Ascending aorta (tissue), 2 donors: ENCODE data around the gene TCF15. TPM values are rescaled to one million over a fixed set of nuclear protein-coding genes. Genes with fewer than 3 reads are reported as not detected.

ENCODE experiments used
- DNase-seq, 2 donors: peaks; one replicate each; pipeline ENCODE4 v3.0.0-alpha.2; 2019; ENCODE audit warnings: low spot score in 2 of 2
- H3K27ac ChIP-seq, 2 donors: fragments of 200-600 bp; sonication (generic); one replicate each; pipeline ENCODE4 v1.5.1; 2016 to 2017; ENCODE audit warnings: mild to moderate bottlenecking in 1 of 2
- H3K27me3 ChIP-seq: fragments of 200-600 bp; sonication (generic); one replicate; pipeline ENCODE4 v1.5.1; 2017
- H3K36me3 ChIP-seq, 2 donors: fragments of 200-600 bp; sonication (generic); one replicate each; pipeline ENCODE4 v1.5.1; 2016
- H3K4me1 ChIP-seq, 2 donors: fragments of 200-600 bp; sonication (generic); one replicate each; pipeline ENCODE4 v1.5.1; 2016 to 2017; ENCODE audit warnings: mild to moderate bottlenecking in 1 of 2
- H3K4me3 ChIP-seq, 2 donors: fragments of 200-600 bp; sonication (generic); one replicate each; pipeline ENCODE4 v1.5.1; 2016 to 2017; ENCODE audit warnings: mild to moderate bottlenecking in 1 of 2
- H3K9me3 ChIP-seq, 2 donors: fragments of 200-600 bp; sonication (generic); one replicate each; pipeline ENCODE4 v1.5.1; 2016
- CTCF ChIP-seq, 3 experiments: fragments of 200-600 bp in 2 of 3; fragments of 450-650 bp in 1 of 3; sonication (generic) in 2 of 3; IDR thresholded peaks; one replicate each; pipeline ENCODE4 v1.5.1; 2016 to 2019; ENCODE audit warnings: antibody characterized with exemption in 3 of 3, mild to moderate bottlenecking in 1 of 3, moderate library complexity in 1 of 3
- intact Hi-C: fragments of 100-400 bp; cut with DNase I; formaldehyde crosslinking; loops from one replicate; pipeline ENCODE4 v1.15.1; 2023
- total RNA-seq: library from RNA; depleted of rRNA; stranded (reverse); fragments of >200 nt; gene quantifications from one replicate; pipeline ENCODE4 v1.1.0, GENCODE V29; 2016

TCF15 gene
- total RNA-seq, 1 donor from 2014 or later = 8.3 TPM

DNA sequence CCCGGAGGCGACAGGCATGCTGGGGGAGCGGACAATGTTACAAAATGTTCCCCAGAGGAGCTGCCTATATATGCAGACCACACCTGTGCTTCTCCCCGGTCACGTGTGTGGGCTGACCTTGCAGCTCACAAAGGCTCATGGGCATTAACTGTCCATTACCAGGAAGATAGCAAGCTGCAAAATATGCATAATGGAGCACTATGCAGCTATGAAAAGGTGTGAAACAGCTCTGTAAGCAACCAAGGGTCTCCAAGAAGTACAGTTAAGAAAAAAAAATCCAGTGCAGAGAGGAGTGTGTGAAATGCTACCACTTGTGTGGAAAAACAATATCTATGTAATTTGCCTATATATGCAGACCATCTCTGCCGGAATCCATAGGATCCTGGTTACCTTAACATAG is 9.4 kb downstream of the TCF15 start:
- Histone ChIP-seq H3K4me1 (no peaks in the 10 kb centered on the region), H3K36me3 (no peaks in the 10 kb centered on the region), H3K4me3 (no peak overlapping the region), H3K9me3 (no peaks in the 10 kb centered on the region), H3K27me3 (no peaks in the 10 kb centered on the region), H3K27ac (no peak overlapping the region)
- intact Hi-C loops = no loop called here
- no peak for TF ChIP-seq CTCF (IDR thresholded peaks at IDR 0.05)
- no peak for DNase-seq

- H3K9me3 ChIP-seq = no peaks in the 10 kb centered on the region
- intact Hi-C loops = no loop called here
Measured at GRCh38 chr20:600141-600540, 10.0 kb downstream of the TCF15 start.

DNA sequence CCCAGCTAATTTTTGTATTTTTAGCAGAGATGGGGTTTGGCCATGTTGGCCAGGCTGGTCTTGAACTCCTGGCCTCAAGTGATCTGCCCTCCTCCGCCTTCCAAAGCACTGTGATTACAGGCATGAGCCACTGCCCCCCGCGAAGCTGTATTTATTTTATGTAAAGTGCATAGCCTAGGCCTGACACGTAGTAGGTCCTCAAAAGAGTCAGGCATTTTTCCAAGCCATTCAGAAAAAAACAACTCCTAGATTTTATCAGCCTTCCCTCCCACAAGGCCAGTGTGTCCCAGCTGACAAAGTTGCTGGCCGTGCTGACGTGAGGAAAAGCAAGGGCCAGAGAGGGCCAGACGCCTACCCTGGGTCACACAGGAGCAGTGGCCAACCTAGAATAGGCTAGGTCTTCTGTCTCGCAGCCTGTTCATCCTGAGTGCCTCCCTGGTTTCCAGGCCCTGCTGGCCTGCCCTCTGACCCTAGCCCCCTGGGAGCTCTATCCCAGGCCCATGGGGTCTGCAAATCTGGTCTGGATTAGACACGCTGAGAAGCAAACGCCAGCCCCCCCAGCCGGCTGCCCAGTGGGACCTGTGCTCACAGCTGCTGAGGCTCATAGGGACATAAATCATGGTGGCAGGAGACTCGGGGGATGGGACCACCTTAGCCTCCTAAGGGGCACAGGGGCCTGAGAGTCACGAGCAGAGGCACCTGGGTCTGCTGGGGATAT is 11.8 kb downstream of the TCF15 start:
- Histone ChIP-seq H3K9me3 (no peaks in the 10 kb centered on the region), H3K27ac (no peak overlapping the region), H3K4me3 (no peak overlapping the region), H3K27me3 (no peaks in the 10 kb centered on the region), H3K36me3 (no peaks in the 10 kb centered on the region), H3K4me1 (no peaks in the 10 kb centered on the region)
- no peak for TF ChIP-seq CTCF (IDR thresholded peaks at IDR 0.05)
- intact Hi-C loops = no loop called here
- no peak for DNase-seq

More at GRCh38 chr20:600141-600540, 10.0 kb downstream of the TCF15 start:
- Histone ChIP-seq H3K4me3 (no peak overlapping the region), H3K27me3 (no peaks in the 10 kb centered on the region), H3K36me3 (no peaks in the 10 kb centered on the region), H3K27ac (no peak overlapping the region), H3K4me1 (no peaks in the 10 kb centered on the region)
- no peak for TF ChIP-seq CTCF (IDR thresholded peaks at IDR 0.05)
- DNase-seq = no peak

DNA sequence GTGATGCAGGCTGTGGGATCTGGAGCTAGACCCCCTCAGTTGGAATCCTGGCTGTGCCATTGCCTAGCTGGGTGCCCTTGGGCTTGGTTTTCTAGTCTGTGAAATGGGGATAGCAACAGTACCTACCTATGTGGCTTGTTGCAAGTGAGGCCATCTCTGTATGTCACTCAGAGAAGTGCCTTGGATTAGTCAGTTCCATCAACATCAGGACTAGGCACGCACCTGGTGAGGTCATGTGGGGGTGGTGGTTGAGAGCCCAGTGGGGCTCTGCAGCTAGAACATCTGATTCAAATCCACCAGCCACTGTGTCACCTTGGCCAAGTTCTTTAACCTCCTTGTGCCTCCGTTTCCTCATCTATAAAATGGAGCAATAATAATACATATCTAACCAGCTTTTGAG is 12.5 kb downstream of the TCF15 start:
- no peaks in the 10 kb centered on the region for H3K4me1 ChIP-seq
- DNase-seq = no peak
- intact Hi-C loops = no loop called here
- H3K27me3 ChIP-seq = no peaks in the 10 kb centered on the region
- no peaks in the 10 kb centered on the region for H3K36me3 ChIP-seq
- no peak overlapping the region for H3K4me3 ChIP-seq
- no peak overlapping the region for H3K27ac ChIP-seq
- no peak for TF ChIP-seq CTCF (IDR thresholded peaks at IDR 0.05)
- H3K9me3 ChIP-seq = no peaks in the 10 kb centered on the region

DNA sequence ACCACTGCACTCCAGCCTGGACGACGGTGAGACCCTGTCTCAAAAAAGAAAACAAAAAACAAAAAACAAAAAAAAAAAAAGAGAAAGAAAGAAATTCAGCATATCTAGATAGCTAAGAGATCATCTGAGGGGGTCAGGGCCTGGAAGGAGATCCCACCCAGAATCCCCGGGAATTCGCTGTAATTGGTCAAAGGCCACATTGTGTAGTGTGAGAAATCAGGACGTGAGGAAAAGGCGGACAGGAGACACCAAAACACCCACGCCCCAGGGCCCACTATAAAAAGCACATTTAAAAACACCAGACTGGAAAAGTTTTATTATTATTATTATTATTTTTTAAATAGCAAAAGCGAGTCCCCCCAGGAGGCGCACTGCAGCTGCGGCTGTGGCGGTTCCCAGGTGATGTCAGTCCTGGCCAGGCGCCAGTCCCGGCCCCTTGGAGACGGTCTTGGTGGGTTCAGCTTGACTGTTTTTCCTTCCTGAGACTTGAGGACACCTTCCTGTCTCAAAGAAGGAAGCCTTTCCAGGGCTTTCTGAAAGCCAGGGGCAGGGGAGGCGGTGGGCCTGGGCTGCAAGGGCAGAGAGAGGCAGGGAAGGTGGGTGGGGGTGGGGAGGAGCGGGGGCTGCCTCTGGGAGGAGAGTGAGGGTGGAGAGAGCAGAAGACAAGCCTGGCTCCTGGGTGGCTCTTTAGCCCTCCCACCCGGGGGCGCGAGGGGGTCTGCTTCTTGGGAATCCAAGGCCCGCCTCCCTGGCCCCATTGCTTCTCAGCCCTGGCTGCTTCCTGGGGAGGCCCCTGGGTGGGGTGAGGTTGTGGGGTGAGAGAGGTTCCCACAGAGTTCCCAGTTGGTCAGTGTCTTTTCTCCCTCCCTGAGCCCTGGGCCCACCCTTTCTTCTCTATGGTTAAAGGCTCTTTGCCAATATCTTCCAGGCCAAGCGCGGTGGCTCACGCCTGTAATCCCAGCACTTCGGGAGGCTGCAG is 14.5 kb downstream of the TCF15 start:
- Histone ChIP-seq H3K4me3 (no peak overlapping the region), H3K27me3 (no peaks in the 10 kb centered on the region), H3K27ac (no peak overlapping the region), H3K9me3 (no peaks in the 10 kb centered on the region), H3K4me1 (no peaks in the 10 kb centered on the region), H3K36me3 (no peaks in the 10 kb centered on the region)
- TF ChIP-seq CTCF (IDR thresholded peaks at IDR 0.05) = no peak
- no peak for DNase-seq
- intact Hi-C loops = no loop called here
